ENCODE data around the gene INTS1. TPM values are rescaled to one million over a fixed set of nuclear protein-coding genes. Genes with fewer than 3 reads are reported as not detected.

The INTS1 gene
- total RNA-seq, 2 donors from 2014 or later: 61.0 to 141 TPM

DNA sequence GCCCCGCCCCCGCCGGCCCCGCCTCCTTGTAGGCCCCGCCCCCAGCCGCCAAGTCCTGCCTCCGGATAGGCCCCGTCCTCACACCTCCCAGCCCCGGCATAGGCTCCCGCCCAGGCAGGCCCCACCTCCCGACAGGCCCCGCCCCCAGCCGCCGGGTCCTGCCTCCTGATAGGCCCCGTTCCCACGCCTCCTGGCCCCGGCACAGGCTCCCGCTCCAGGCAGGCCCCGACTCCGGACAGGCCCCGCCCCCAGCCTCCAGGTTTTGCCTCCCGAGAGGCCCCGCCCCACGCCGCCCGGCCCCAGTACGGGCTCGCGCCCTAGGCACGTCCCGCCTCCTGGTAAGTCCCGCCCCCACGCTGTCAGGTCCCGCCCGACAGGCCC lies 44.7 kb downstream of the INTS1 start:
- peak; percentile 100 for DNase-seq
- H3K36me3 ChIP-seq: no peaks in the 10 kb centered on the region
- peak overlapping the region; percentile 60 for H3K4me3 ChIP-seq
- H3K27ac ChIP-seq: peak overlapping the region; percentile 96
- H3K9ac ChIP-seq (ENCODE audit: low read depth in 2 of 2, low read length in 2 of 2): no peak overlapping the region
- H3K4me1 ChIP-seq: peaks cover 32% of the 10 kb centered on the region
- TF ChIP-seq, protein P1, sequence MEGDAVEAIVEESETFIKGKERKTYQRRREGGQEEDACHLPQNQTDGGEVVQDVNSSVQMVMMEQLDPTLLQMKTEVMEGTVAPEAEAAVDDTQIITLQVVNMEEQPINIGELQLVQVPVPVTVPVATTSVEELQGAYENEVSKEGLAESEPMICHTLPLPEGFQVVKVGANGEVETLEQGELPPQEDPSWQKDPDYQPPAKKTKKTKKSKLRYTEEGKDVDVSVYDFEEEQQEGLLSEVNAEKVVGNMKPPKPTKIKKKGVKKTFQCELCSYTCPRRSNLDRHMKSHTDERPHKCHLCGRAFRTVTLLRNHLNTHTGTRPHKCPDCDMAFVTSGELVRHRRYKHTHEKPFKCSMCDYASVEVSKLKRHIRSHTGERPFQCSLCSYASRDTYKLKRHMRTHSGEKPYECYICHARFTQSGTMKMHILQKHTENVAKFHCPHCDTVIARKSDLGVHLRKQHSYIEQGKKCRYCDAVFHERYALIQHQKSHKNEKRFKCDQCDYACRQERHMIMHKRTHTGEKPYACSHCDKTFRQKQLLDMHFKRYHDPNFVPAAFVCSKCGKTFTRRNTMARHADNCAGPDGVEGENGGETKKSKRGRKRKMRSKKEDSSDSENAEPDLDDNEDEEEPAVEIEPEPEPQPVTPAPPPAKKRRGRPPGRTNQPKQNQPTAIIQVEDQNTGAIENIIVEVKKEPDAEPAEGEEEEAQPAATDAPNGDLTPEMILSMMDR (IDR thresholded peaks at IDR 0.05): no peak
- no peaks in the 10 kb centered on the region for H3K27me3 ChIP-seq
- H3K9me3 ChIP-seq: no peaks in the 10 kb centered on the region
- intact Hi-C loops (cut with DNase I): no loop called here

DNA sequence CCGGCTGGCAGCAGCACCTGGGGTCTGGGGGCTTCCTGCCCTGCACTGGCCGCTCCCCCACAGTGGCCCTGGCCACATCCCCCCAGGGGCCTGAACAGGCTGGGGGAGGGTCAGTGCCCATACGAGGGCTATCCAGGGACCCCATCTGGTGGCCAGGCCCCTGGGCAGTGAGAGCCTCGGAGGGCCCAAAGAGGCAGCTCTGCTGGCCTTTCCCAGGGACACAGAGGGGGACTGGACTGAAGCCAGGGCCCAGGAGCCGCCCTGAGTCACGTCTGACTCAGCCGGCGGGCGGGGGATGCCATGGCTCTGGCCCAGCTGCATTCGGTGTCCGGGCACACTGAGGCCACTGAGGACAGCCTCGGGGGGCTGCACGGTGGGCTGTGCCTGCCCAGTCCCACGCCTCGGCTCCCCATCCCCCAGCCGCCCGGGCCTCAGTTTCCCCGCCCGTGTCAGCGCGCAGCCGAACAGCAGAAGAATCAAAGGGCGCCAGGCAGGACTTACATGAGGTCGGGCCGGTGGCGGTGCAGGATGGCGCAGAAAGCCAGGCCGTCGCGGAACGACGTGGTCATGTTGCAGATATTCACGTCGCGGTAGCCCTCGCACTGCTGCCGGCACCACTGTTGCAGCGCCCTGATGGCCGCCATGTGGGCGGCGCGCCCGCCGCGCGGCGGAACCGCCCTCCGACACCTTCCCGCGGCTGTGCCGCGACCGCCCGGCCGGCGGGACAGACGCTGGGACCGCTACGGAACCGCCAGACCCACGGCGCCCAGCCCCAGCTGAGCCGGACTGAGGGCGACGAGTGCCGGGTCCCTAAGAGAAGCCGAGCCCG lies 45.3 kb downstream of the INTS1 start, which contains the start of gene MICALL2:
Gene MICALL2 (minus strand): TSS at position 788 of the 829 bp plus-strand sequence. CDS start 144 bp downstream, at position 644.
- DNase-seq: peak; percentile 80
- Histone ChIP-seq H3K27me3 (no peaks in the 10 kb centered on the region), H3K36me3 (no peaks in the 10 kb centered on the region), H3K9me3 (no peaks in the 10 kb centered on the region), H3K4me1 (peaks cover 28% of the 10 kb centered on the region), H3K9ac (ENCODE audit: low read depth in 2 of 2, low read length in 2 of 2) (peak within 1 kb of the TSS; percentile 89 to 91), H3K27ac (peak within 1 kb of the TSS; percentile 96), H3K4me3 (peak within 1 kb of the TSS; percentile 60)
- intact Hi-C loops (cut with DNase I): no loop called here
- TF ChIP-seq, protein P1 (IDR thresholded peaks at IDR 0.05): no peak

DNA sequence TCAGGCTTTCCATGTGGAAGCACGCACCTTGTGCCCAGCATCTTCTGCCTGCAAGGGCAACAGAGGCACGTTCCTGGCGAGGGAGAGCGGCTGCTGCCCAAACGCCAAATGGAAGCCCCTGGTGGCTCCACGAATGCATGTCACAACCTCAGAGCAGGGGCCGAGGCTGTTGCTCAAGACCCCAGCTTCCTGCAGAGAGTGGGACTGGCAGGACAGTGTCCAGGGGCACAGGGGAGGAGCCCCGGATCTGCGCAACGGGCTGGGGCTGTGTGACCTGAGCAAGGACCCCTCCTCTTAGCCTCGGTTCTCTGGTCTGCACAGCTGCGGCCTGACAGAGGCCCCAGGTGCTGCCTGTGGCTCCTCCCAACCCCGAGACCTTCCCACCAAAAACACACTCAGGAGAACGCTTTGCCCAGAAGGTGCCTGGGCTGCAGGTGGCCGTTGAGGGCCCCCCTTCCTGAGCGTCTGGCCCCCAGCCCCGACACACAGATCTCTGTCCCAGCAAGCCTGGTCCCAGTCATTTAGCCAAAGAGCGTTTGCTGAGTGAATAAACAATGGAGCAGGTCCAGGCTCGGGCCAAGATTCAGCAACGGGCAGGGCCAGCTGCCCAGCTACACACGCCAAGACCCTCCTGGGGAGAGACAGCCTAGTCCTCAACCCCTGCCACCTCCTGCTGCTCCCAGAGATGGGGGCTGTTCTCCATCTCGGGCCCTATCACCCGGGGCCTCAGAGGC lies 46.1 kb downstream of the INTS1 start:
- no peaks in the 10 kb centered on the region for H3K27me3 ChIP-seq
- no peaks in the 10 kb centered on the region for H3K9me3 ChIP-seq
- DNase-seq: no peak
- peak overlapping the region; percentile 89 to 91 for H3K9ac ChIP-seq (ENCODE audit: low read depth in 2 of 2, low read length in 2 of 2)
- H3K4me1 ChIP-seq: peaks cover 21% of the 10 kb centered on the region
- no peaks in the 10 kb centered on the region for H3K36me3 ChIP-seq
- H3K27ac ChIP-seq: peak overlapping the region; percentile 78
- H3K4me3 ChIP-seq: peak overlapping the region; percentile 60
- intact Hi-C loops (cut with DNase I): no loop called here
- TF ChIP-seq, protein P1 (IDR thresholded peaks at IDR 0.05): no peak

DNA sequence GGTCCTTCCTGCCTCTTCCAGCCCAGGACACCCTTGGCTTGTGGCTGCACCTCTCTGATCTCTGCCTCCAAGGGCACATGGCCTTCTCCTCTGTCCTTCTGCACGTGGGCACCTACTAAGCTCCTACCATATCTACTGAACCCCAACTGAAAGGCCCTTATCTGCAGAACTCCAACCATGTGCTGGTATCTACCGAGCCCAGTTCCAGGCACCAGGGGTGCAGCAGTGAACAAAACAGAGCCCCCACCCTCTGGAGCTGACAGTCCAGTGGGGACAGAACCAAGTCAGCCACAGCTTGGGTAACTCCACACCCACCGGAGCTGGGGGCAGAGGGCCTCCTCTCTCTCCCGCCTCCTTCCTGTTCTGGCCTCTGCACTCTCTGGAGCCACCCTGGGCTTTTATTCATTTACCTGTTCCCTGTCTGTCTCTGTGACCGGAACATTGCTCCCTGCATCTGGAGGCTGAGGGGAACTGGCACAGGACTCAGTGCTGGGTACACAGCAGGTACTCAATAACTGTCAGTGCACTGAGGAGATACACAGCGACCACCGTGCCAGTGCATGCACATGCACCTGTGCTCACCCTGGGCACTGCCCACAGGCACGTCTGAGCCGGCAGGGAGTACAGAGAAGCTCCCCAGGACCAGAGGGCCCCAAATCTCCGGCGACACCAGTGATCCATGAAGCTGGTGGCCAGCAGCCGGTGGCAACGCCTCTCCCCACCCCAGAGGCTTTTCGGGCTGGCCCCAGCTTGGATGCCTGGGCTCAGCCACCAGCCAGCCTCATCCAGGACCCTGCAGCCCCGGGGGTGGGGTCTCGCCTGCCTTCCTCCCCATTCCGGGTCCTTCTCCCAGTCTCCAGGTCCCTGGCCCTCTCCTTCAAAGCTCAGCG lies 46.9 kb downstream of the INTS1 start:
- DNase-seq: peak; percentile 46
- Histone ChIP-seq H3K4me1 (peaks cover 20% of the 10 kb centered on the region), H3K4me3 (peak overlapping the region; percentile 60), H3K9ac (ENCODE audit: low read depth in 2 of 2, low read length in 2 of 2) (peak overlapping the region; percentile 54 to 91), H3K27ac (peak overlapping the region; percentile 78), H3K9me3 (no peaks in the 10 kb centered on the region), H3K36me3 (no peaks in the 10 kb centered on the region), H3K27me3 (no peaks in the 10 kb centered on the region)
- intact Hi-C loops (cut with DNase I): no loop called here
- TF ChIP-seq, protein P1 (IDR thresholded peaks at IDR 0.05): no peak

DNA sequence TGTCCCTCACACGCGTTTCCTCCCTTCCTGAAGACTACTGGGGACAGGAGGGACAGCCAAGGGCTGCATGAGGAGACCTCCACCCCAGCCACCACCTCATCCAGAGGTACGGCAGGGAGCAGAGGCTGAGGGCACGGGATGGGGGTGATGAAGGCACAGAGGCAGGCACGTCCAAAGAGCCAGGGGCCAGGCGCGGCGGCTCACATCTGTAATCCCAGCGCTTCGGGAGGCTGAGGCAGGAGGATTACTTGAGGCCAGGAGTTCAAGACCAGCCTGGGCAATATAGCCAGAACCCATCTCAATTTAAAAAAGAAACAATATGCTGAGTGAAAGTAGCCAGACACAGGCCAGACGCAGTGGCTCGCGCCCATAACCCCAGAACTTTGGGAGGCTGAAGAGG lies 48.2 kb downstream of the INTS1 start:
- Histone ChIP-seq H3K4me3 (peak overlapping the region; percentile 15), H3K36me3 (no peaks in the 10 kb centered on the region), H3K27ac (peak overlapping the region; percentile 84), H3K4me1 (peaks cover 13% of the 10 kb centered on the region), H3K9ac (ENCODE audit: low read depth in 2 of 2, low read length in 2 of 2) (peak overlapping the region; percentile 66 to 88), H3K9me3 (no peaks in the 10 kb centered on the region), H3K27me3 (no peaks in the 10 kb centered on the region)
- TF ChIP-seq, protein P1 (IDR thresholded peaks at IDR 0.05): no peak
- intact Hi-C loops (cut with DNase I): no loop called here
- DNase-seq: no peak
